ENCODE data around the gene RARRES1.

RARRES1 gene

GRCh38 chr3:158683230-158683962 is 48.9 kb downstream of the RARRES1 start:
- no peak for DNase-seq

DNA sequence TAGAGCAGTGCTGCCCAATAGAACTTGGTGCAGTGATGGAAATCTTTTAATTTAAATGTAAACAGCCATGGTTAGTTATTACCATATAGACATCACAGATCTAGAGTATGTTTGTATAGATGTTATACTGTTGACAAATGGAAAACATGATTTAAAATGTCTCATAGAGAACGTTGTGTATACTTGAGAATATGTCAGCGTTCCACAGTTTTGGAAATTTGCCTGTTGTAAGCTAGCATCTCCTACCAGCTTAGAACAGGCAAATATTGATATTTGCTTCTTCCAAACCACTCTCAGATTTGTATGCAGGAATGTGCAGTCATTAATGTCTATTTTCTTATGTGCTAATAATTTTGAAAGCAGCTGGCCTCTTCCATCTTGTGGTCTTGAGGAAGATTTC is 51.4 kb downstream of the RARRES1 start:
- no peak for DNase-seq

- DNase-seq: peak; percentile 99
These were observed 52.7 kb downstream of the RARRES1 start for GRCh38 chr3:158679547-158680000.

DNA sequence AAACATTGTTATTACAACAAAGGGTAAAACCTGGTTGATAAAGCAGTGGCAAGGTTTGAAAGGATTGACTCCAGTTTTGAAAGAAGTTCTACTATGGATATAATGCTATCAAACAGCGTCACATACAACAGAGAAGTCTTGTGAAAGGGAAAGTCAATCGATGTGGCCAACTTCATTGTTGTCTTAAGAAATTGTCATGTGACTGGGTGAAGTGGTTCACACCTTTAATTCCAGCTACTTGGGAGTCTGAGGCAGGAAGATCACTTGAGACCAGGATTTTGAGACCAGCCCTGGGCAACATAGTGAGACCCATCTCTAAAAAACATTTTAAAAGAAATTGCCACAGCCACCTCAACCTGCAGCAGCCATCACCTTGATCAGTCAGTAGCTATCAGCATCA is 53.6 kb downstream of the RARRES1 start:
- no peak for DNase-seq

DNA sequence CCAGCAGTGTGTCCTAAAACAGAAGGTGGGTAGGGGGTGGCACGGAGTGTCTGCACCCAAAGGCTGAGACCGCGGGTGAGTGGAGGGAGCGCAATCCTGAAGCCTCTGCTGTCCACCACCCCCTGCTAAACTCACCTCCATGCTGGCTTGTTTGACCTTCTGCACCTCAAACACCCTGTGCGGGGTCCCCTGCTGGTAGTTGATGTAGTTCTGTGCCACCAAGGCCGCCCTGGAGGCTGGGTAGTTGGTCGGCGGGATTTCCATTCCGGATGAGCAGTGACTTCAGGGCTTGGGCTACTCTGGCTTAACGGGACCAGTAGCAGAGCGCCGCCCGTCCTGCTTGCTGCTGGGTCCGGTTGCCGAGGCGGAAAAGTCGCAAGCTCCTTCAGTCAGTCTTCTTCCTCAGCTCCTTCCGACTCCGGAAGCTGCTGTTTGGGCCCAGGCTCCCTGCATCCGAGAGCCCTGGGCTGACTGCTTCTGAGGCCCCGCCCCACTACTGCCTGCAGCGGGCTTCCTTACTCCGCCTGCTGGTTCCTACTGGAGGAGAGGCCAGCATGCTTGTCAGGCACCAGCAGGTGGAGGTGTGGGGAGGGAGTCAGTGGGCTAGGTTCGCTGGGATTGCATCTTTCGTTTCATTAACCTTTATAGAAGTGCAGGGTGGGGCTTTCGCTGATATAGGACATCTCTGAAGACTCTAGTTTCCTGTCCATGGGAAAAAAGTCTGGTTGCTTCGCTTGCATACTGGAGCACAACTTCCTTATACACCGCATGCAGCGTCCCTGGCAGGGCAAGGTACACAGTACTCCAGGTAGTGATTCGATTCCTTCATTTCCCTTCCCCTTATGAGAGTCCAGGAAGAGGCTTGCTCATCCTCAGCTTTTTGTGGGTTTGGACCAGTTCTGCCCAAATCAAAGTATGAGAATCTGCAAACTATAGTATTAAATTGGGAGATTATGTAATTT is 59.8 kb downstream of the RARRES1 start, which contains the start of gene LXN:
TSS of gene LXN (minus strand) at position 434 of the 962 bp plus-strand sequence. CDS start at position 264, 170 bp downstream.
- peak; percentile 96 for DNase-seq

DNA sequence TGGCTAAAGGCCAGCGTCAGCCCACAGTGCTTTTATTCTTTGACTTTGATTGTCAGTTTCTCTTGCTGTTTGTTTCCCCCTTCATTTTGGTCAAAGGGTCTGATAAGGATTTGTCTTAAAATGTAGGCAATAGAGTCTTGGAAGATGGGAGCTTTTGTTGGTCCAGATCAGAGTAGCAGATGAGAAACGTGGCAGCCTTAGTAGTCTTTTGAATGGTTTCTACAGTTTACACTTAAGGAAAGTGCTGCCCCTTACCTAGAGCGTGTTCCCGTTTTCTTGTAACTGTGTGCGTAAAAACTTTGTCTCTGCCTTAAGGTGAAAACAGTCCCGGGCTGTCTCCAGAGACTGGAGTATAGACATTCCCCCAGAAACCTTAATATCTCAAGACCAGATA is 60.4 kb downstream of the RARRES1 start:
- peak; percentile 69 for DNase-seq

DNA sequence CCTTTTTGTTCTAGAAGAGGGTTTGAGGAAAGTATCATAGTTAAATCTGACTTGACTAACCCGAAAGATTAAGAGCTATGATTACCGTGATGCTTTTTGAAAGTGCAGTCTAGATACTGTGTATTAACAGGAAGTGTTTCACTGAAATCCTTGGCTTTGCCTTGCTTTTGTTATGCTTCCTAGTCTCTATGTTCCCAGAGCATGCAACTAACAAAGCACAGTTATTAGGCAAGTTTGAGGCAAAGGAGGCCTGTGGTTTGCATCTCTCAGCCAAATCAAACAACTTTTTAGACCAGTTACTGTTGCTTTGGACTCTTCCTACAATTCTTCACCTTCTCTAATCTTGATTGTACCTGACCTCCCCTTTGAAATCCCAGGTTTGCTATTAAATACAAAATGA is 63.8 kb downstream of the RARRES1 start:
- DNase-seq: no peak

DNA sequence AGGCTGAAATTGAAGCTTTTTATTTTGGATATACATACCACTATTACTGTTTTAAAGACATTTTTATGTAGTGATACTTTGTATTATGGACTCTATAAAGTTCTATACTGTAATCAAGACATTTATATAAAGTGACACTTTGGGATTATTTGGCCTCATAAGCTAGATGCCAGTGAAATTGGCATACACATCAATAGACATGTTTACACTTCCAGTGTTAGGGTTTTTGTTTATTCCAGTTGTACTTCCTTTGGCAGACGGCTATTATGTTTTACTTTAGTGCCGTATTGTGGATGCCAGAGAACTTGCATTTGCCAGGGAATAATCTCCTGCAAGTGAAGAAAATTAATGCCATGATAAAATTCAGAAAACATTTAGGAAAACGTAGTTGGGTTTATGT is 65.8 kb downstream of the RARRES1 start:
- no peak for DNase-seq

- no peak for DNase-seq
These were observed 68.4 kb downstream of the RARRES1 start for GRCh38 chr3:158663832-158664231.

GRCh38 chr3:158663246-158663645 is 69.0 kb downstream of the RARRES1 start:
- no peak for DNase-seq

- no peak for DNase-seq
These were observed 71.5 kb downstream of the RARRES1 start for GRCh38 chr3:158660711-158661110.

DNA sequence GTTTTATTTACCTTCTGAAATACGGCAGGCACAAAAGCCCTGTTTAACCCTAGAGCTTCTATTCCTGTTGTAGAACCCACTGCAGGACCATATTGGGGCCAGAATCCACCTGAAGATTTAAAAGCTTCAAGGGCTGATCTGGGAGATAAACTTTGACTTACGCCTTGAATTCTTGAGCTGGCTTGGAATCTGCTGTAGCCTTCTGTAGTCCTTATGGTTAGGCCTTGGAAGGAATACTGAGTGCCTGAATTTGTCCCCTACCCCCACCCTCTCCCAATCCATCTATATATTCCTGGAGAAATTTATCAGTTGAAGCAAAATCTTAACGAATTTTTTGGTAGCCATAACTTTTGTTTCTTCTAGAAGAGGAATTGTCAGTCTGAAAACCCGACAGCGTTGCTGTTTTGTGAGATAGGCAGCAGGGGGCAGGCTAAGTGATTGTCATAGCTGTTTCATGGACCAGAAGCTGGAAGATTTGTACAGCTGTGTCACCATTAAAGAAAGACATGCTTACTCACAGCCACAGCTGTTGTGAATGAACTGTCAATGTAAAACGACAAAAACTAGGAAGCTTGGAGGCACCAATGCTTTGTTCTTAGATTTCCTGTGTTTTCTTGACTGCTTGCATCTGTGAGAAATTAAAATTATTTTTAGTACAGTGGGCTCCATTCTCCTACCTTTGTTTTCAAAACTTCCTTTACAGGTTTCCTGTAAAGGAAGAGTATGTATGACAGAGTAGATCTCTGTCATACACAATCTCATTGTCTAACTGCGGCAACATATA is 72.6 kb downstream of the RARRES1 start:
- peak; percentile 86 for DNase-seq

- DNase-seq: no peak
These were observed 73.4 kb downstream of the RARRES1 start for GRCh38 chr3:158658889-158659288.

DNA sequence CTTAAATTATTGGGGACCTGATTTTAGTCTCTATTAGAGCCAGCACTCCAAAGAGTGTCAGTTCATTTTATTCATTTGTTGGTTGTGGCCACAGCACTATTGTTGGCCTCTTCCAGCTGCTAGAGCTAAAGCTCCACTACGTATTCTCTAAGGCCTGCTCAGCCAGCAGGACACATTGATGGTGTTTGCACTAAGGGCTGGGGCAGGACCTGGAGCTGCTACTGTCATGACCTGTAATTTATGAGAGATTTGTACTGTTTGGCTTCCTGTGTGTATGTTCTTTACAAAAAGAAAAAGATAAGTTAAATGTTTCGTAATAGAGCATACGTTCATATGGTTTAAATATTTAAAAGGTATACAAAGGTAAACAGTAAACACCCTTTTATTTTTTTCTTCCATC is 79.8 kb downstream of the RARRES1 start:
- no peak for DNase-seq

- DNase-seq: no peak
These were observed 81.1 kb downstream of the RARRES1 start for GRCh38 chr3:158651192-158651591.

GRCh38 chr3:158649791-158650190 is 82.5 kb downstream of the RARRES1 start:
- DNase-seq: peak; percentile 42
